Panc1 (cell line): ENCODE results near the gene MAPK10. TPM values are rescaled to one million over a fixed set of nuclear protein-coding genes. Genes with fewer than 3 reads are reported as not detected.

ENCODE experiments used
- ATAC-seq: fragments of 200-7000 bp; cut with Tn5 transposase; 2 replicates; pipeline ENCODE4 v1.9.1; 2020; ENCODE audit warnings: mild to moderate bottlenecking, moderate library complexity
- BruUV-seq: library from RNA; stranded (reverse); fragments of 400-500 nt; replicated peaks from 2 replicates; lab custom pipeline; 2021; lab: Mats Ljungman, UMichigan
- CTCF ChIA-PET: fragments of 300-600 bp; sonication (Branson Sonifier 250); formaldehyde crosslinking; loops from one replicate; lab custom pipeline; 2022; ENCODE audit warnings: antibody characterized with exemption; lab: Charles Lee
- POLR2A ChIA-PET: fragments of 300-600 bp; sonication (Branson Sonifier 250); formaldehyde crosslinking; loops from one replicate; lab custom pipeline; 2022; ENCODE audit warnings: antibody characterized with exemption; lab: Charles Lee
- DNase-seq: peaks from one replicate; pipeline ENCODE4 v3.0.0-alpha.2; 2010; ENCODE audit warnings: low read depth, low spot score
- H3K27ac ChIP-seq: 2 replicates; pipeline ENCODE4 v1.5.1; 2011; ENCODE audit warnings: mild to moderate bottlenecking, low read length, inconsistent platforms
- H3K27me3 ChIP-seq: fragments of 200-500 bp; sonication (Bioruptor generic); 2 replicates; pipeline ENCODE4 v1.6.0; 2014; ENCODE audit warnings: low read length, inconsistent platforms; ENCODE audit not compliant: control insufficient read depth, insufficient read depth
- H3K36me3 ChIP-seq: fragments of 200-500 bp; sonication (Bioruptor generic); 2 replicates; pipeline ENCODE4 v1.5.1; 2014; ENCODE audit warnings: inconsistent platforms, mild to moderate bottlenecking, low read length, moderate library complexity; ENCODE audit not compliant: control insufficient read depth, insufficient read depth
- H3K4me1 ChIP-seq: 2 replicates; pipeline ENCODE4 v1.5.1; 2011; ENCODE audit warnings: inconsistent platforms, mild to moderate bottlenecking, low read length, moderate library complexity; ENCODE audit not compliant: control insufficient read depth, insufficient read depth
- H3K4me3 ChIP-seq, 2 experiments: 2 replicates each; pipeline ENCODE4 v1.5.1; 2011 to 2012; ENCODE audit warnings: low read depth in 2 of 2, low read length in 2 of 2, mild to moderate bottlenecking in 2 of 2, inconsistent platforms in 1 of 2, moderate library complexity in 1 of 2
- H3K9me3 ChIP-seq: fragments of 200-500 bp; sonication (Bioruptor generic); 2 replicates; pipeline ENCODE4 v1.5.1; 2014; ENCODE audit warnings: low read depth, mild to moderate bottlenecking, inconsistent platforms, low read length, moderate library complexity; ENCODE audit not compliant: control insufficient read depth, insufficient read depth
- POLR2AphosphoS5 ChIP-seq: IDR thresholded peaks from 2 replicates; pipeline ENCODE4 v1.6.1; 2012; ENCODE audit warnings: mild to moderate bottlenecking, low read depth, low read length, moderate library complexity
- SIN3A ChIP-seq: IDR thresholded peaks from 2 replicates; pipeline ENCODE4 v1.6.1; 2012; ENCODE audit warnings: low read depth, mild to moderate bottlenecking, low read length, moderate library complexity, borderline replicate concordance; ENCODE audit not compliant: insufficient read depth
- TCF7L2 ChIP-seq: IDR thresholded peaks from 2 replicates; pipeline ENCODE4 v1.6.1; 2011; ENCODE audit warnings: mild to moderate bottlenecking, low read depth, low read length, inconsistent platforms
- in situ Hi-C: cut with HindIII; loops from 2 replicates; pipeline ENCODE4 v1.10.0; 2016; ENCODE audit warnings: low sequenced_read_pairs, low pct_unique_long_range_greater_than_20kb
- intact Hi-C: fragments of 100-400 bp; cut with micrococcal nuclease; formaldehyde crosslinking; loops from one replicate; pipeline ENCODE4 v1.10.0; 2022; ENCODE audit not compliant: unreplicated experiment
- total RNA-seq: library from RNA; stranded (reverse); gene quantifications from one replicate; pipeline ENCODE4 v1.2.1, GENCODE V29; 2021; ENCODE audit not compliant: unreplicated experiment
- TF ChIP-seq, protein P1 (sequence below), 2 experiments: IDR thresholded peaks; 2 replicates each; pipeline ENCODE4 v1.6.1; 2011 to 2012; ENCODE audit warnings: low read depth in 2 of 2, control low read depth in 1 of 2, low read length in 1 of 2, mild to moderate bottlenecking in 1 of 2, moderate library complexity in 1 of 2; ENCODE audit not compliant: insufficient read depth in 1 of 2
- TF ChIP-seq, protein P2 (sequence below): fragments of 450-650 bp; IDR thresholded peaks from 2 replicates; pipeline ENCODE4 v1.5.1; 2017; ENCODE audit warnings: mild to moderate bottlenecking

Gene MAPK10
- total RNA-seq, 1 experiment from 2014 or later: 0.85 TPM

DNA sequence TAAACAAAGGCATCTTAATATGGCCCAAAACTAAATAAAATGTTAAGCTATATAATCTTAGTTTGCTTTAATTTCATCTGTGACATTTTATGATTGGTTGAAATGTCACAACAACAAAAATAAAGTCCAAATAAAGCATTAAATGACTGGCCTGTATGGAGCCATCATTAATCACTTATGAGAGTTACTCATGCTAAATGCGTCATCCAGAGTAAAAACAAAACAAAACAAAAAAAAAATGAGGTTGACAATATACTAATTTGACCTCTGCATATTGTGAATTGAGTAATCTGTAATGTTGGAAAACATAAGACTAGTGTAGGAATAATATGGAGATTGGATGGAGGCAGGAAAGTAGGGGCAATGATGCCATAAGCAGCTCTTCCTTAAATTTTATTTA is 139.7 kb downstream of the MAPK10 start:
- intact Hi-C loops: no loop called here
- Histone ChIP-seq H3K36me3 (no peaks in the 10 kb centered on the region), H3K9me3 (no peaks in the 10 kb centered on the region), H3K4me1 (no peaks in the 10 kb centered on the region), H3K4me3 (no peak overlapping the region), H3K27me3 (no peaks in the 10 kb centered on the region), H3K27ac (no peak overlapping the region)
- DNase-seq: no peak
- no peak for ATAC-seq
- ChIA-PET CTCF (no interaction called here), POLR2A (no interaction called here)
- no TSS peak for BruUV-seq
- TF ChIP-seq, protein P1, sequence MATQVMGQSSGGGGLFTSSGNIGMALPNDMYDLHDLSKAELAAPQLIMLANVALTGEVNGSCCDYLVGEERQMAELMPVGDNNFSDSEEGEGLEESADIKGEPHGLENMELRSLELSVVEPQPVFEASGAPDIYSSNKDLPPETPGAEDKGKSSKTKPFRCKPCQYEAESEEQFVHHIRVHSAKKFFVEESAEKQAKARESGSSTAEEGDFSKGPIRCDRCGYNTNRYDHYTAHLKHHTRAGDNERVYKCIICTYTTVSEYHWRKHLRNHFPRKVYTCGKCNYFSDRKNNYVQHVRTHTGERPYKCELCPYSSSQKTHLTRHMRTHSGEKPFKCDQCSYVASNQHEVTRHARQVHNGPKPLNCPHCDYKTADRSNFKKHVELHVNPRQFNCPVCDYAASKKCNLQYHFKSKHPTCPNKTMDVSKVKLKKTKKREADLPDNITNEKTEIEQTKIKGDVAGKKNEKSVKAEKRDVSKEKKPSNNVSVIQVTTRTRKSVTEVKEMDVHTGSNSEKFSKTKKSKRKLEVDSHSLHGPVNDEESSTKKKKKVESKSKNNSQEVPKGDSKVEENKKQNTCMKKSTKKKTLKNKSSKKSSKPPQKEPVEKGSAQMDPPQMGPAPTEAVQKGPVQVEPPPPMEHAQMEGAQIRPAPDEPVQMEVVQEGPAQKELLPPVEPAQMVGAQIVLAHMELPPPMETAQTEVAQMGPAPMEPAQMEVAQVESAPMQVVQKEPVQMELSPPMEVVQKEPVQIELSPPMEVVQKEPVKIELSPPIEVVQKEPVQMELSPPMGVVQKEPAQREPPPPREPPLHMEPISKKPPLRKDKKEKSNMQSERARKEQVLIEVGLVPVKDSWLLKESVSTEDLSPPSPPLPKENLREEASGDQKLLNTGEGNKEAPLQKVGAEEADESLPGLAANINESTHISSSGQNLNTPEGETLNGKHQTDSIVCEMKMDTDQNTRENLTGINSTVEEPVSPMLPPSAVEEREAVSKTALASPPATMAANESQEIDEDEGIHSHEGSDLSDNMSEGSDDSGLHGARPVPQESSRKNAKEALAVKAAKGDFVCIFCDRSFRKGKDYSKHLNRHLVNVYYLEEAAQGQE (IDR thresholded peaks at IDR 0.05; ENCODE audit: insufficient read depth in 1 of 2, low read depth in 2 of 2, low read length in 1 of 2): no peak
- TF ChIP-seq, protein P2, sequence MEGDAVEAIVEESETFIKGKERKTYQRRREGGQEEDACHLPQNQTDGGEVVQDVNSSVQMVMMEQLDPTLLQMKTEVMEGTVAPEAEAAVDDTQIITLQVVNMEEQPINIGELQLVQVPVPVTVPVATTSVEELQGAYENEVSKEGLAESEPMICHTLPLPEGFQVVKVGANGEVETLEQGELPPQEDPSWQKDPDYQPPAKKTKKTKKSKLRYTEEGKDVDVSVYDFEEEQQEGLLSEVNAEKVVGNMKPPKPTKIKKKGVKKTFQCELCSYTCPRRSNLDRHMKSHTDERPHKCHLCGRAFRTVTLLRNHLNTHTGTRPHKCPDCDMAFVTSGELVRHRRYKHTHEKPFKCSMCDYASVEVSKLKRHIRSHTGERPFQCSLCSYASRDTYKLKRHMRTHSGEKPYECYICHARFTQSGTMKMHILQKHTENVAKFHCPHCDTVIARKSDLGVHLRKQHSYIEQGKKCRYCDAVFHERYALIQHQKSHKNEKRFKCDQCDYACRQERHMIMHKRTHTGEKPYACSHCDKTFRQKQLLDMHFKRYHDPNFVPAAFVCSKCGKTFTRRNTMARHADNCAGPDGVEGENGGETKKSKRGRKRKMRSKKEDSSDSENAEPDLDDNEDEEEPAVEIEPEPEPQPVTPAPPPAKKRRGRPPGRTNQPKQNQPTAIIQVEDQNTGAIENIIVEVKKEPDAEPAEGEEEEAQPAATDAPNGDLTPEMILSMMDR: no peak
- no peak for TF ChIP-seq POLR2AphosphoS5
- no peak for TF ChIP-seq SIN3A
- no peak for TF ChIP-seq TCF7L2
- in situ Hi-C loops: no loop called here

DNA sequence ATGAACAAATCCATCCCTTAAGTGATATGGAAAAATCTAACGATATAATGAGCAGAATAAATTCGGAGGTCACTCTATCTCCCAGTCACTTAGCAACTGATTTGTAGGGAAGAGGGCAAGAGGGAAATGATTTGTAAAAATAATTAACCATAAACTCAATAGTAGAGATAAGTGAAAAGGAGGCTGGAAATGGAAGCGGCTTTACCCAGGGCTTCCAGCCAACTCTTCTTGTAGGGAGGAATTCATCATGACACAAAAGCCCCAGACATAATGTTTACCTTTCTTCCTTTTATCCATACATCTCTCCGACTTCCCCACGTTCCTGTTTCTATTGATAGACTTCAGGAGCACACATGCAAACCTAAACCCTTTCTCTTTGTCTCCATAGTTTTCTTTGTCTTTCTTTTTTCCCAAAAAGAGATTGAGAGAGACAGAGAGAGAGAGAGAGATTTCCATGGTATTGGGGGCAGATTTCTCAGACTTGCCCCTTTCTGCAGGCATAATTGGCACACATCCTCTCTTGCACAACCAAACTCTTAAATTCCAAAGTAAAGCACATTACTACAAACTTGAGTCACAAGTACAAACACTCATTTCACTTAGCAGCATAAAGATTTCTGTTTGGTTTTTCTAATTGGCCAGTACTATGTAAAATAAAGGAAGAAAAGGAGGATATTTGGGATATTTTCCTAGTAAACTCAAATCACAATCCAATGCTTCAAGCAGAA is 140.9 kb downstream of the MAPK10 start:
- no peak overlapping the region for H3K27ac ChIP-seq
- H3K4me3 ChIP-seq: no peak overlapping the region
- DNase-seq (no peak), ATAC-seq (no peak)
- CTCF ChIA-PET: no interaction called here
- no peaks in the 10 kb centered on the region for H3K9me3 ChIP-seq
- intact Hi-C loops (no loop called here), in situ Hi-C loops (no loop called here)
- H3K27me3 ChIP-seq: no peaks in the 10 kb centered on the region
- TF ChIP-seq, protein P2: no peak
- TF ChIP-seq, protein P1 (IDR thresholded peaks at IDR 0.05; ENCODE audit: insufficient read depth in 1 of 2, low read depth in 2 of 2, low read length in 1 of 2): no peak
- TF ChIP-seq SIN3A (no peak), TCF7L2 (no peak), POLR2AphosphoS5 (no peak)
- no peaks in the 10 kb centered on the region for H3K4me1 ChIP-seq
- BruUV-seq: no TSS peak
- H3K36me3 ChIP-seq: no peaks in the 10 kb centered on the region
- POLR2A ChIA-PET: no interaction called here
